Neural cell (in vitro differentiated cells): ENCODE measurements around the gene NTHL1. TPM values are rescaled to one million over a fixed set of nuclear protein-coding genes. Genes with fewer than 3 reads are reported as not detected.

ENCODE experiments used
- H2AFZ ChIP-seq: fragments of 200-600, 300-800 bp; sonication (generic), shearing (Covaris generic); 2 replicates; pipeline ENCODE4 v1.6.0; 2014; ENCODE audit warnings: low read depth, mild to moderate bottlenecking, antibody characterized with exemption, low read length, moderate library complexity
- H3F3A ChIP-seq: fragments of 200-600 bp; shearing (Covaris generic); 2 replicates; pipeline ENCODE4 v1.6.1; 2016; ENCODE audit warnings: mild to moderate bottlenecking, moderate library complexity, mixed read lengths, antibody characterized with exemption, low read length; ENCODE audit not compliant: insufficient read depth, poor library complexity, severe bottlenecking
- H3K27ac ChIP-seq: fragments of 200-600, 300-800 bp; sonication (generic), shearing (Covaris generic); 2 replicates; pipeline ENCODE4 v1.5.1; 2014; ENCODE audit warnings: mild to moderate bottlenecking, low read length, moderate library complexity
- H3K27me3 ChIP-seq: fragments of 300-800, 200-600 bp; sonication (generic), shearing (Covaris generic); 2 replicates; pipeline ENCODE4 v1.6.0; 2014; ENCODE audit warnings: mild to moderate bottlenecking, low read depth, low read length, moderate library complexity; ENCODE audit not compliant: insufficient read depth
- H3K36me3 ChIP-seq: fragments of 300-800, 200-600 bp; sonication (generic), shearing (Covaris generic); 2 replicates; pipeline ENCODE4 v1.5.1; 2014; ENCODE audit warnings: mild to moderate bottlenecking, antibody characterized with exemption, low read length, moderate library complexity; ENCODE audit not compliant: insufficient read depth
- H3K4me2 ChIP-seq: fragments of 300-800, 200-600 bp; sonication (generic), shearing (Covaris generic); 2 replicates; pipeline ENCODE4 v1.6.0; 2014; ENCODE audit warnings: mild to moderate bottlenecking, low read length
- H3K4me3 ChIP-seq: fragments of 300-800, 200-600 bp; sonication (generic), shearing (Covaris generic); 2 replicates; pipeline ENCODE4 v1.5.1; 2014; ENCODE audit warnings: mild to moderate bottlenecking, low read length, moderate library complexity
- H3K79me2 ChIP-seq: fragments of 200-600 bp; shearing (Covaris generic); replicated peaks from 2 replicates; pipeline ENCODE4 v1.6.0; 2014; ENCODE audit warnings: mild to moderate bottlenecking, low read length, moderate library complexity; ENCODE audit not compliant: insufficient read depth
- H3K9ac ChIP-seq: fragments of 300-800, 200-600 bp; sonication (generic), shearing (Covaris generic); 2 replicates; pipeline ENCODE4 v1.6.1; 2016; ENCODE audit warnings: mild to moderate bottlenecking, low read length, mixed read lengths
- H3K9me2 ChIP-seq: fragments of 200-600 bp; shearing (Covaris generic); 2 replicates; pipeline ENCODE4 v1.6.1; 2016; ENCODE audit warnings: mild to moderate bottlenecking, low read length, mixed read lengths; ENCODE audit not compliant: insufficient read depth
- H3K9me3 ChIP-seq: fragments of 200-600, 300-800 bp; sonication (generic), shearing (Covaris generic); 2 replicates; pipeline ENCODE4 v1.6.1; 2016; ENCODE audit warnings: mild to moderate bottlenecking, mixed run types, low read length, moderate library complexity, mixed read lengths
- H4K20me1 ChIP-seq: fragments of 200-600 bp; shearing (Covaris generic); 2 replicates; pipeline ENCODE4 v1.6.1; 2016; ENCODE audit warnings: mild to moderate bottlenecking, mixed run types; ENCODE audit not compliant: insufficient read depth
- CTCF ChIP-seq: fragments of 450-650 bp; IDR thresholded peaks from 2 replicates; pipeline ENCODE4 v1.5.1; 2014; ENCODE audit warnings: antibody characterized with exemption, mild to moderate bottlenecking, moderate library complexity; ENCODE audit not compliant: poor library complexity, severe bottlenecking
- EP300 ChIP-seq: fragments of 450-650 bp; conservative IDR thresholded peaks from 2 replicates; pipeline ENCODE4 v1.6.1; 2014; ENCODE audit warnings: antibody characterized with exemption, mild to moderate bottlenecking, moderate library complexity; ENCODE audit not compliant: poor library complexity, severe bottlenecking
- EZH2 ChIP-seq: fragments of 200-600, 300-800 bp; shearing (Covaris generic), sonication (generic); IDR thresholded peaks from 2 replicates; pipeline ENCODE4 v1.6.1; 2014; ENCODE audit warnings: antibody characterized with exemption, low read length, borderline replicate concordance, mild to moderate bottlenecking; ENCODE audit not compliant: insufficient read depth, poor library complexity, severe bottlenecking
- MXI1 ChIP-seq: fragments of 450-650 bp; conservative IDR thresholded peaks from 2 replicates; pipeline ENCODE4 v1.6.1; 2014; ENCODE audit warnings: antibody characterized with exemption, mild to moderate bottlenecking; ENCODE audit not compliant: poor library complexity, severe bottlenecking
- POLR2AphosphoS5 ChIP-seq: IDR thresholded peaks from 2 replicates; pipeline ENCODE4 v1.6.1; 2012
- RAD21 ChIP-seq: fragments of 450-650 bp; conservative IDR thresholded peaks from 2 replicates; pipeline ENCODE4 v1.6.1; 2014; ENCODE audit warnings: antibody characterized with exemption, mild to moderate bottlenecking, moderate library complexity
- REST ChIP-seq: IDR thresholded peaks from 2 replicates; pipeline ENCODE4 v1.6.1; 2012; ENCODE audit warnings: borderline replicate concordance
- SMC3 ChIP-seq: fragments of 450-650 bp; conservative IDR thresholded peaks from 2 replicates; pipeline ENCODE4 v1.6.1; 2014; ENCODE audit warnings: antibody characterized with exemption, mild to moderate bottlenecking, moderate library complexity; ENCODE audit not compliant: poor library complexity
- TAF1 ChIP-seq: IDR thresholded peaks from 2 replicates; pipeline ENCODE4 v1.6.1; 2012; ENCODE audit warnings: low read depth
- polyA plus RNA-seq: library from polyadenylated mRNA; depleted of rRNA; stranded (reverse); fragments of >200 nt; gene quantifications from 2 replicates; pipeline ENCODE4 v1.2.3, GENCODE V29; 2014

Gene NTHL1
- polyA plus RNA-seq, 1 donor from 2014 or later = 43.1 TPM

DNA sequence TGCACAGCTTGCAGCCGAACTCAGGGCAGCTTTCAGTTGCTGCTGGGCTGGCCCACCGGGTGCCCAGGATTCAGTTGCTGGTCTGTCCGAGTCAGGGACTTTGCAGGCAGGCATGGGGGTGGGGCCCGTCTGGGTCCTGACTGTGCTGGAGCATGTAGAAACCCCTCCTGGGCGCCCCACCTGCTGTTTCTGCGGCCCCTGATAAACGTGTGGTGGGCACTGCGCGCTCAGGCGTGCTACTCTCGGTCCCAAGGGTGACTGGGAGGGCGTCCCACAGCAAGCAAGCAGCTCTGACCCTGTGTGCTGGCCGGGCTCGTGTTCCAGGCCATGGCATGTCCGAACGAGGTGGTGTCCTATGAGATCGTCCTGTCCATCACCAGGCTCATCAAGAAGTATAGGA lies 12.7 kb upstream of the NTHL1 start:
- Histone ChIP-seq H3K9ac (no peak overlapping the region), H3K36me3 (no peaks in the 10 kb centered on the region), H3K9me3 (no peaks in the 10 kb centered on the region), H3K4me2 (no peak overlapping the region), H3K79me2 (no peaks in the 10 kb centered on the region), H2AFZ (no peak overlapping the region), H3K27me3 (no peaks in the 10 kb centered on the region), H3F3A (no peaks in the 10 kb centered on the region), H3K4me3 (no peak overlapping the region), H4K20me1 (no peaks in the 10 kb centered on the region), H3K9me2 (no peaks in the 10 kb centered on the region), H3K27ac (no peak overlapping the region)
- TF ChIP-seq EZH2 (no peak), REST (no peak), RAD21 (no peak), EP300 (no peak), CTCF (no peak), TAF1 (no peak), MXI1 (no peak), POLR2AphosphoS5 (no peak), SMC3 (no peak)

GRCh38 chr16:2058872-2059271 lies 11.2 kb upstream of the NTHL1 start:
- H3K9me2 ChIP-seq = no peaks in the 10 kb centered on the region
- H3K9ac ChIP-seq = no peak overlapping the region
- H4K20me1 ChIP-seq = no peaks in the 10 kb centered on the region
- no peaks in the 10 kb centered on the region for H3K79me2 ChIP-seq
- no peaks in the 10 kb centered on the region for H3F3A ChIP-seq
- H3K27me3 ChIP-seq = no peaks in the 10 kb centered on the region
- H3K27ac ChIP-seq = no peak overlapping the region
- H3K36me3 ChIP-seq = no peaks in the 10 kb centered on the region
- no peak overlapping the region for H2AFZ ChIP-seq
- no peaks in the 10 kb centered on the region for H3K9me3 ChIP-seq
- TF ChIP-seq POLR2AphosphoS5 (no peak), RAD21 (no peak), MXI1 (no peak), EZH2 (no peak), SMC3 (no peak), EP300 (no peak), REST (no peak), TAF1 (no peak), CTCF (no peak)
- H3K4me3 ChIP-seq = no peak overlapping the region
- H3K4me2 ChIP-seq = no peak overlapping the region
